Measurements from ENCODE around the gene NACAD. TPM values are rescaled to one million over a fixed set of nuclear protein-coding genes. Genes with fewer than 3 reads are reported as not detected.

NACAD gene
- total RNA-seq, 1 experiment from 2014 or later: 1.0 TPM

- TF ChIP-seq CTCF (IDR thresholded peaks at IDR 0.05; ENCODE audit: insufficient read depth in 1 of 2, low read depth in 1 of 2, low read length in 1 of 2, severe bottlenecking in 1 of 2, unreplicated experiment in 1 of 2): no peak
- no peak overlapping the region for H3K4me3 Mint-ChIP-seq (ENCODE audit: unreplicated experiment)
- Histone ChIP-seq H3K4me3 (ENCODE audit: low read depth, low read length) (no peak overlapping the region), H3K9me3 (no peaks in the 10 kb centered on the region), H3K27me3 (replicated peaks; ENCODE audit: control insufficient read depth, insufficient read depth, low read length) (no peaks in the 10 kb centered on the region), H3K4me1 (no peaks in the 10 kb centered on the region), H3K36me3 (ENCODE audit: control insufficient read depth, insufficient read depth, low read length) (no peaks in the 10 kb centered on the region)
- H3K9me3 Mint-ChIP-seq (ENCODE audit: unreplicated experiment): no peaks in the 10 kb centered on the region
- no peak overlapping the region for H3K27ac Mint-ChIP-seq (ENCODE audit: unreplicated experiment)
- no TSS peak for BruUV-seq (replicated peaks)
- H3K27me3 Mint-ChIP-seq (ENCODE audit: insufficient read depth, unreplicated experiment): peaks cover 9% of the 10 kb centered on the region
- no peaks in the 10 kb centered on the region for H3K36me3 Mint-ChIP-seq (ENCODE audit: insufficient read depth, unreplicated experiment)
- ChIA-PET POLR2A (no interaction called here), CTCF (no interaction called here)
- no peak for DNase-seq
- intact Hi-C loops (cut with micrococcal nuclease; ENCODE audit: unreplicated experiment): no loop called here
- H3K4me1 Mint-ChIP-seq (ENCODE audit: low read depth, unreplicated experiment): no peaks in the 10 kb centered on the region
Observed at GRCh38 chr7:45125193-45125904, 36.6 kb upstream of the NACAD start.

GRCh38 chr7:45123913-45124710 lies 35.3 kb upstream of the NACAD start:
- Histone ChIP-seq H3K9me3 (no peaks in the 10 kb centered on the region), H3K36me3 (ENCODE audit: control insufficient read depth, insufficient read depth, low read length) (no peaks in the 10 kb centered on the region), H3K4me1 (no peaks in the 10 kb centered on the region), H3K27me3 (replicated peaks; ENCODE audit: control insufficient read depth, insufficient read depth, low read length) (no peaks in the 10 kb centered on the region), H3K4me3 (ENCODE audit: low read depth, low read length) (no peak overlapping the region)
- no peak for TF ChIP-seq CTCF (IDR thresholded peaks at IDR 0.05; ENCODE audit: insufficient read depth in 1 of 2, low read depth in 1 of 2, low read length in 1 of 2, severe bottlenecking in 1 of 2, unreplicated experiment in 1 of 2)
- CTCF ChIA-PET: no interaction called here
- POLR2A ChIA-PET: no interaction called here
- H3K4me3 Mint-ChIP-seq (ENCODE audit: unreplicated experiment): no peak overlapping the region
- intact Hi-C loops (cut with micrococcal nuclease; ENCODE audit: unreplicated experiment): no loop called here
- no peaks in the 10 kb centered on the region for H3K36me3 Mint-ChIP-seq (ENCODE audit: insufficient read depth, unreplicated experiment)
- BruUV-seq (replicated peaks): no TSS peak
- H3K4me1 Mint-ChIP-seq (ENCODE audit: low read depth, unreplicated experiment): no peaks in the 10 kb centered on the region
- DNase-seq: no peak
- no peak overlapping the region for H3K27ac Mint-ChIP-seq (ENCODE audit: unreplicated experiment)
- H3K9me3 Mint-ChIP-seq (ENCODE audit: unreplicated experiment): no peaks in the 10 kb centered on the region
- H3K27me3 Mint-ChIP-seq (ENCODE audit: insufficient read depth, unreplicated experiment): peaks cover 3% of the 10 kb centered on the region

DNA sequence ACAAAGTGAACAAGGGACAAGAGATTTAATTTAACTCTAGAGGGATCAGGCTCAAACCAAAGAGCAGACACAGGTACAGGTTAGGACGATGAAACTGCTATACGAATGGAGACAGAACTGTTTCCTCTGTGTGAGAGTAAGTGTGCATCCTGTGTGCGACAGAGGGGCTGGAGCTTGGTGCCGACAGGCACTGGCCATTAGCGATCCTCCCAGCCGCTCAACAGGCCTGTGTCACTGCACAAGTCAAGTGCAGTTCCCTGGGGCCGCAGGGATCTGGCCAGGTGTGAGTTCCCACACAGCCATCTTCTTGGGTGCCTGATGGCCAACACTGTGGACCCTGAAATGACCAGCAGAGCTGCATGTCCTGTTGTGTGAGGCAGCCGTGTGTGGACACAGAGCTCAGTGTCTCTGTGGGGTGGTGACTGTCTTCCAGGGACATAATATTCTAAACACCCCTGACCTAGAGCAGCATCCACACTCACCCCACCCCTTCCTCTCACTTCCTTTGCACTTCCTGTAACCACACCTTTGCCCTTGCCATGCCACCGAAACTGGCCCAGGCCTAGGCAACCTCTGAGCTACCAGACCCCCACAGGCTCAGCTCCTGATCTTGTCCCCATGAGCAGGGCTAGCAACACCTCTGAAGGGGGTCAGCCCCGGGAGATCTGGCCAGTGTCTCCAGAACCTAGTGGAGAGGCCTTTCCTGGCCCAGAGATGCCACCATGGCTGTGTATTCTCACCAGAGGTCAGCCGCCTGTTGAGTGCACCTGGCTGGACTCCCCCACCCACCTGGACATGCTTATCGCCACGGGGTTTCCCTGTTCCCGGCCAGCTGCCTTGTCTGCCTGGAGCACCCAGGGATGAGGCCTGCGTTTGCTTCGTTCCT lies 34.4 kb upstream of the NACAD start:
- H3K9me3 Mint-ChIP-seq (ENCODE audit: unreplicated experiment): no peaks in the 10 kb centered on the region
- ChIA-PET CTCF (interaction anchor here (0.7 kb wide), 1 partner anchor 13 kb away, joined by 3 read pairs; no protein-coding TSS in a partner anchor), POLR2A (no interaction called here)
- H3K27me3 Mint-ChIP-seq (ENCODE audit: insufficient read depth, unreplicated experiment): no peaks in the 10 kb centered on the region
- no peak overlapping the region for H3K4me3 Mint-ChIP-seq (ENCODE audit: unreplicated experiment)
- H3K4me1 Mint-ChIP-seq (ENCODE audit: low read depth, unreplicated experiment): no peaks in the 10 kb centered on the region
- H3K4me3 ChIP-seq (ENCODE audit: low read depth, low read length): no peak overlapping the region
- no peaks in the 10 kb centered on the region for H3K9me3 ChIP-seq
- H3K4me1 ChIP-seq: no peaks in the 10 kb centered on the region
- TF ChIP-seq CTCF (IDR thresholded peaks at IDR 0.05; ENCODE audit: insufficient read depth in 1 of 2, low read depth in 1 of 2, low read length in 1 of 2, severe bottlenecking in 1 of 2, unreplicated experiment in 1 of 2): no peak
- intact Hi-C loops (cut with micrococcal nuclease; ENCODE audit: unreplicated experiment): no loop called here
- H3K36me3 ChIP-seq (ENCODE audit: control insufficient read depth, insufficient read depth, low read length): no peaks in the 10 kb centered on the region
- DNase-seq: no peak
- no peaks in the 10 kb centered on the region for H3K27me3 ChIP-seq (replicated peaks; ENCODE audit: control insufficient read depth, insufficient read depth, low read length)
- no peak overlapping the region for H3K27ac Mint-ChIP-seq (ENCODE audit: unreplicated experiment)
- H3K36me3 Mint-ChIP-seq (ENCODE audit: insufficient read depth, unreplicated experiment): no peaks in the 10 kb centered on the region
- no TSS peak for BruUV-seq (replicated peaks)
